HepG2 (cell line): ENCODE data around the gene ACAP3. TPM values are rescaled to one million over a fixed set of nuclear protein-coding genes. Genes with fewer than 3 reads are reported as not detected.
A peak's percentile ranks its signal among the peaks of the same experiment; 100 is the strongest.

Source experiments
- ATAC-seq: fragments of 200-7000 bp; cut with Tn5 transposase; 3 replicates; pipeline ENCODE4 v1.9.1; 2020; ENCODE audit warnings: mild to moderate bottlenecking, moderate library complexity
- BruUV-seq: library from RNA; stranded (reverse); fragments of 400-500 nt; replicated peaks from 2 replicates; lab custom pipeline; 2021; lab: Mats Ljungman, UMichigan
- CTCF ChIA-PET: fragments of 300-600 bp; formaldehyde crosslinking; extraction: SDS; loops from one replicate; lab custom pipeline; 2021; ENCODE audit warnings: low total read pairs, inconsistent platforms, low intra/inter-chr PET ratio; lab: Yijun Ruan, JAX
- POLR2A ChIA-PET: fragments of 350-600 bp; sonication (Branson Sonifier 250); formaldehyde crosslinking; loops from one replicate; lab custom pipeline; 2020; ENCODE audit warnings: antibody characterized with exemption, inconsistent platforms; lab: Yijun Ruan, JAX
- DNase-seq: peaks from one replicate; pipeline ENCODE4 v3.0.0-alpha.2; 2015; ENCODE audit warnings: low spot score
- FAIRE-seq: peaks from 3 replicates; lab custom pipeline; 2011; peaks lifted over from hg19 to GRCh38; lab: Jason Lieb, UNC
- H2AFZ ChIP-seq: one replicate; pipeline ENCODE4 v1.6.1; 2011; ENCODE audit warnings: low read length, inconsistent platforms
- H3K27ac ChIP-seq: fragments of 300-600 bp; 3 replicates; pipeline ENCODE4 v1.8.0; 2011; ENCODE audit warnings: mixed run types, mild to moderate bottlenecking, mixed read lengths, low read length, inconsistent platforms; ENCODE audit not compliant: insufficient read depth; ENCODE audit errors: extremely low read length
- H3K27me3 ChIP-seq, 2 experiments: fragments of 200-600 bp in 1 of 2; 2 replicates in 1 of 2; 3 replicates in 1 of 2; pipeline versions ENCODE4 v1.6.0 to v1.8.0; 2011; ENCODE audit warnings: low read length in 2 of 2, mild to moderate bottlenecking in 2 of 2, moderate library complexity in 2 of 2, inconsistent platforms in 1 of 2; ENCODE audit not compliant: insufficient read depth in 2 of 2, control insufficient read depth in 1 of 2
- H3K36me3 ChIP-seq, 2 experiments: fragments of 200-600 bp in 1 of 2; replicated peaks in 1 of 2; 2 replicates in 1 of 2; 3 replicates in 1 of 2; pipeline versions ENCODE4 v1.5.1 to v1.8.0; 2011; ENCODE audit warnings: low read length in 2 of 2, inconsistent platforms in 1 of 2; ENCODE audit not compliant: insufficient read depth in 2 of 2, control insufficient read depth in 1 of 2
- H3K4me1 ChIP-seq: 2 replicates; pipeline ENCODE4 v1.5.1; 2012; ENCODE audit warnings: low read length, inconsistent platforms; ENCODE audit not compliant: insufficient read depth
- H3K4me2 ChIP-seq: 2 replicates; pipeline ENCODE4 v1.6.0; 2011; ENCODE audit warnings: low read depth, low read length, inconsistent platforms
- H3K4me3 ChIP-seq, 3 experiments: fragments of 200-600 bp in 1 of 3; sonication (generic), shearing (Covaris generic) in 1 of 3; replicated peaks in 1 of 3; 2 replicates each; pipeline ENCODE4 v1.5.1; 2011 to 2016; ENCODE audit warnings: low read length in 3 of 3, inconsistent platforms in 2 of 3, low read depth in 2 of 3, mild to moderate bottlenecking in 2 of 3, control low read depth in 1 of 3, mixed read lengths in 1 of 3; ENCODE audit not compliant: insufficient read depth in 1 of 3
- H3K79me2 ChIP-seq: one replicate; pipeline ENCODE4 v1.6.1; 2011; ENCODE audit warnings: low read length, inconsistent platforms; ENCODE audit not compliant: insufficient read depth
- H3K9ac ChIP-seq: 2 replicates; pipeline ENCODE4 v1.6.0; 2011; ENCODE audit warnings: mild to moderate bottlenecking, low read depth, low read length, inconsistent platforms; ENCODE audit not compliant: insufficient read depth
- H3K9me3 ChIP-seq: 2 replicates; pipeline ENCODE4 v1.5.1; 2012; ENCODE audit warnings: mild to moderate bottlenecking, low read length
- H4K20me1 ChIP-seq: 2 replicates; pipeline ENCODE4 v1.6.0; 2011; ENCODE audit warnings: inconsistent platforms, mild to moderate bottlenecking, low read length, moderate library complexity; ENCODE audit not compliant: insufficient read depth
- KDM5B ChIP-seq: sonication (generic); formaldehyde crosslinking; IDR thresholded peaks from 2 replicates; pipeline ENCODE4 v1.4.0; 2020; ENCODE audit warnings: missing genetic modification reagents, mild to moderate bottlenecking, borderline replicate concordance
- REL ChIP-seq: sonication (generic); formaldehyde crosslinking; conservative IDR thresholded peaks from 2 replicates; pipeline ENCODE4 v1.8.0; 2022; ENCODE audit warnings: mild to moderate bottlenecking, missing genetic modification reagents, moderate library complexity
- RNF2 ChIP-seq: fragments of 450-650 bp; conservative IDR thresholded peaks from 2 replicates; pipeline ENCODE4 v1.6.1; 2016; ENCODE audit warnings: low read depth
- SAP130 ChIP-seq: IDR thresholded peaks from 2 replicates; pipeline ENCODE4 v1.6.1; 2016; ENCODE audit warnings: low read depth
- YEATS4 ChIP-seq: sonication (generic); formaldehyde crosslinking; IDR thresholded peaks from 2 replicates; pipeline ENCODE4 v1.4.0; 2020; ENCODE audit warnings: missing genetic modification reagents, borderline replicate concordance
- ZBTB26 ChIP-seq: IDR thresholded peaks from 2 replicates; pipeline ENCODE4 v1.6.1; 2016; ENCODE audit warnings: missing compliant biosample characterization, missing genetic modification reagents, borderline replicate concordance
- ZNF331 ChIP-seq: sonication (generic); formaldehyde crosslinking; IDR thresholded peaks from 2 replicates; pipeline ENCODE4 v1.4.0; 2020; ENCODE audit warnings: missing genetic modification reagents
- ZNF335 ChIP-seq: sonication (generic); formaldehyde crosslinking; IDR thresholded peaks from 2 replicates; pipeline ENCODE4 v1.4.0; 2020; ENCODE audit warnings: missing genetic modification reagents
- ZZZ3 ChIP-seq: sonication (generic); formaldehyde crosslinking; IDR thresholded peaks from 2 replicates; pipeline ENCODE4 v1.4.0; 2020; ENCODE audit warnings: missing genetic modification reagents, mild to moderate bottlenecking, borderline replicate concordance
- WGBS: methylation state at CpG from one replicate; pipeline ENCODE4 v1.1.6; 2017; ENCODE audit warnings: low lambda C conversion rate; 5-methylcytosine and 5-hydroxymethylcytosine counted together
- in situ Hi-C: cut with HindIII; loops from 2 replicates; pipeline ENCODE4 v1.10.0; 2017; ENCODE audit warnings: low pct_unique_long_range_greater_than_20kb; ENCODE audit not compliant: extremely low pct_ligation_motif_present
- intact Hi-C: fragments of 100-400 bp; cut with micrococcal nuclease; formaldehyde crosslinking; loops from one replicate; pipeline ENCODE4 v1.10.0; 2022; ENCODE audit not compliant: unreplicated experiment
- polyA plus RNA-seq, 8 experiments: library from polyadenylated mRNA; depleted of rRNA in 3 of 8; stranded (reverse) in 7 of 8; unstranded in 1 of 8; fragments of >200 nt; fragmentation: Illumina TruSeq in 4 of 8; extraction: Trizol in 4 of 8; gene quantifications; 2 replicates each; pipeline versions ENCODE4 v1.2.1 to v1.2.3, GENCODE V29; 2011 to 2016; ENCODE audit warnings: low read depth in 4 of 8, missing spikeins in 1 of 8, mixed read lengths in 1 of 8; ENCODE audit not compliant: insufficient read depth in 1 of 8
- total RNA-seq, 5 experiments: library from RNA; depleted of rRNA; stranded (reverse); fragments of >200 nt; fragmentation: Illumina TruSeq; extraction: Trizol; gene quantifications; 2 replicates each; pipeline ENCODE4 v1.2.3, GENCODE V29; 2016; ENCODE audit warnings: low read depth in 1 of 5
- TF ChIP-seq, protein P1 (sequence below), 2 experiments: sonication (generic) in 1 of 2; formaldehyde crosslinking in 1 of 2; IDR thresholded peaks; 2 replicates each; pipeline versions ENCODE4 v1.4.0 to v1.6.1; 2016 to 2020; ENCODE audit warnings: borderline replicate concordance in 1 of 2, low read depth in 1 of 2, mild to moderate bottlenecking in 1 of 2, missing genetic modification reagents in 1 of 2
- TF ChIP-seq, protein P2 (sequence below): sonication (generic); formaldehyde crosslinking; IDR thresholded peaks from 2 replicates; pipeline ENCODE4 v1.5.0; 2020; ENCODE audit warnings: mild to moderate bottlenecking, missing genetic modification reagents, borderline replicate concordance

The ACAP3 gene
- total and polyA plus RNA-seq, 2 of the 13 experiments (the other 11 are each of a cell fraction or from before 2014, with no cell fraction given): 29.4 to 50.8 TPM

GRCh38 chr1:1331068-1331965 lies 23.6 kb upstream of the ACAP3 start, which contains the start of gene TAS1R3:
Gene TAS1R3, plus strand, starts transcription at chr1:1331280. Its CDS starts 66 bp downstream, at chr1:1331346.
- in situ Hi-C loops: no loop called here
- 0 out of 5 replicates have a peak, but pooled peaks cover 0 to 4% of the 10 kb centered on the region in 2 experiments for H3K27me3 ChIP-seq
- ChIA-PET CTCF (no interaction called here), POLR2A (interaction anchor here (1.0 to 1.8 kb wide), 4 partner anchors 13 to 100 kb away, joined by 3 to 7 read pairs (median 6); no protein-coding TSS in a partner anchor)
- peaks cover 0 to 3% of the 10 kb centered on the region in 2 experiments; a peak in 1 of 5 replicates for H3K36me3 ChIP-seq
- no peak within 1 kb of the TSS for H3K27ac ChIP-seq
- H4K20me1 ChIP-seq: peaks cover 7% of the 10 kb centered on the region; the same call in 1 of the 2 replicates
- H3K4me2 ChIP-seq: peak within 1 kb of the TSS; percentile 87
- H3K4me1 ChIP-seq: peaks cover 26% of the 10 kb centered on the region
- intact Hi-C loops: no loop called here
- peak within 1 kb of the TSS; percentile 56 for H3K9ac ChIP-seq
- no TSS peak for BruUV-seq
- WGBS: 7% methylated on average over 5 of the region's 41 CpGs
- peaks cover 1% of the 10 kb centered on the region for H3K79me2 ChIP-seq
- no peak within 1 kb of the TSS for H2AFZ ChIP-seq
- H3K9me3 ChIP-seq: no peaks in the 10 kb centered on the region
- H3K4me3 ChIP-seq: peak within 1 kb of the TSS; percentile 13 to 58 (median 47); a peak in 4 of 6 replicates
- ATAC-seq (peak; percentile 56), DNase-seq (no peak), FAIRE-seq (no peak)
- TF ChIP-seq SAP130 (CRISPR knock-in tag) (peak; percentile 21; the same call in 1 of the 2 replicates), ZNF331 (no peak), KDM5B (CRISPR knock-in tag) (peak; percentile 43; the same call in 1 of the 2 replicates), ZBTB26 (CRISPR knock-in tag) (0 out of 2 replicates have a peak, but pooled peaks have one; percentile 29), ZNF335 (CRISPR knock-in tag) (peak; percentile 61; the same call in 1 of the 2 replicates), REL (CRISPR knock-in tag) (no peak), ZZZ3 (CRISPR knock-in tag) (no peak), RNF2 (no peak), YEATS4 (CRISPR knock-in tag) (0 out of 2 replicates have a peak, but pooled peaks have one; percentile 12)
- TF ChIP-seq, protein P1, sequence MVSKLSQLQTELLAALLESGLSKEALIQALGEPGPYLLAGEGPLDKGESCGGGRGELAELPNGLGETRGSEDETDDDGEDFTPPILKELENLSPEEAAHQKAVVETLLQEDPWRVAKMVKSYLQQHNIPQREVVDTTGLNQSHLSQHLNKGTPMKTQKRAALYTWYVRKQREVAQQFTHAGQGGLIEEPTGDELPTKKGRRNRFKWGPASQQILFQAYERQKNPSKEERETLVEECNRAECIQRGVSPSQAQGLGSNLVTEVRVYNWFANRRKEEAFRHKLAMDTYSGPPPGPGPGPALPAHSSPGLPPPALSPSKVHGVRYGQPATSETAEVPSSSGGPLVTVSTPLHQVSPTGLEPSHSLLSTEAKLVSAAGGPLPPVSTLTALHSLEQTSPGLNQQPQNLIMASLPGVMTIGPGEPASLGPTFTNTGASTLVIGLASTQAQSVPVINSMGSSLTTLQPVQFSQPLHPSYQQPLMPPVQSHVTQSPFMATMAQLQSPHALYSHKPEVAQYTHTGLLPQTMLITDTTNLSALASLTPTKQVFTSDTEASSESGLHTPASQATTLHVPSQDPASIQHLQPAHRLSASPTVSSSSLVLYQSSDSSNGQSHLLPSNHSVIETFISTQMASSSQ (IDR thresholded peaks at IDR 0.05; ENCODE audit: low read depth): no peak
- TF ChIP-seq, protein P1 (CRISPR knock-in tag; IDR thresholded peaks at IDR 0.05; ENCODE audit: borderline replicate concordance): peak; percentile 17; the same call in 1 of the 2 replicates
- TF ChIP-seq, protein P2, sequence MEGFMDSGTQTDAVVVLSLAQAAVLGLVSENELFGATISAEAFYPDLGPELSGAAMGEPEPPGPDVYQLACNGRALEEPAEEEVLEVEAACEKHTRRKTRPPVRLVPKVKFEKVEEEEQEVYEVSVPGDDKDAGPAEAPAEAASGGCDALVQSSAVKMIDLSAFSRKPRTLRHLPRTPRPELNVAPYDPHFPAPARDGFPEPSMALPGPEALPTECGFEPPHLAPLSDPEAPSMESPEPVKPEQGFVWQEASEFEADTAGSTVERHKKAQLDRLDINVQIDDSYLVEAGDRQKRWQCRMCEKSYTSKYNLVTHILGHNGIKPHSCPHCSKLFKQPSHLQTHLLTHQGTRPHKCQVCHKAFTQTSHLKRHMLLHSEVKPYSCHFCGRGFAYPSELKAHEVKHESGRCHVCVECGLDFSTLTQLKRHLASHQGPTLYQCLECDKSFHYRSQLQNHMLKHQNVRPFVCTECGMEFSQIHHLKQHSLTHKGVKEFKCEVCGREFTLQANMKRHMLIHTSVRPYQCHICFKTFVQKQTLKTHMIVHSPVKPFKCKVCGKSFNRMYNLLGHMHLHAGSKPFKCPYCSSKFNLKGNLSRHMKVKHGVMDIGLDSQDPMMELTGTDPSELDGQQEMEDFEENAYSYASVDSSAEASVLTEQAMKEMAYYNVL (CRISPR knock-in tag): peak; percentile 42; the same call in 1 of the 2 replicates
